Measurements from ENCODE around the gene WFDC1.

DNA sequence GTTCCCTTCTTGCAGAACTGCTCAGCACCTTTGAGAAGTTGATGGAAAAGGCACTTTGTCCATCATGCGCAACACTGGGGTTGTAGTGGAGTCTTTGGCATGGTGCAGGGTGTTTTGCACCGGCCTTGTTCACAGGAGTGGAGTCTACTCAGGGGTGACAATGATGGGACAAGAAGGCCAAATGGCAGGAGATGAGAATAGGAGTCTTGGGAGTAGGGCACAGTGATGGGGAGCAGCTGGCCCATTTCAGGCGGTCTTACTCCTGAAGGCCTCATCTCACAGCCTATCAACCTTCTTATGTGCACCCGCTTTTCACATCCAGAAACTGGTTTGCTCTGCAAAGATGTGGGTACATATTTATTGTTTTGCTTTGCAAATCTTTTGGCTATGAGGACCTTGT is 41.5 kb upstream of the WFDC1 start:
- TF ChIP-seq CTCF (IDR thresholded peaks at IDR 0.05; ENCODE audit: low read depth, low read length) (no peak), EZH2phosphoT487 (IDR thresholded peaks at IDR 0.05; ENCODE audit: low read depth) (no peak)

All from OCI-LY3 (cell line).